ENCODE results near the gene MPHOSPH9. TPM values are rescaled to one million over a fixed set of nuclear protein-coding genes. Genes with fewer than 3 reads are reported as not detected.

MPHOSPH9 gene
- total and polyA plus RNA-seq, 2 of the 13 experiments (the other 11 are each of a cell fraction or from before 2014, with no cell fraction given): 20.3 to 63.4 TPM

DNA sequence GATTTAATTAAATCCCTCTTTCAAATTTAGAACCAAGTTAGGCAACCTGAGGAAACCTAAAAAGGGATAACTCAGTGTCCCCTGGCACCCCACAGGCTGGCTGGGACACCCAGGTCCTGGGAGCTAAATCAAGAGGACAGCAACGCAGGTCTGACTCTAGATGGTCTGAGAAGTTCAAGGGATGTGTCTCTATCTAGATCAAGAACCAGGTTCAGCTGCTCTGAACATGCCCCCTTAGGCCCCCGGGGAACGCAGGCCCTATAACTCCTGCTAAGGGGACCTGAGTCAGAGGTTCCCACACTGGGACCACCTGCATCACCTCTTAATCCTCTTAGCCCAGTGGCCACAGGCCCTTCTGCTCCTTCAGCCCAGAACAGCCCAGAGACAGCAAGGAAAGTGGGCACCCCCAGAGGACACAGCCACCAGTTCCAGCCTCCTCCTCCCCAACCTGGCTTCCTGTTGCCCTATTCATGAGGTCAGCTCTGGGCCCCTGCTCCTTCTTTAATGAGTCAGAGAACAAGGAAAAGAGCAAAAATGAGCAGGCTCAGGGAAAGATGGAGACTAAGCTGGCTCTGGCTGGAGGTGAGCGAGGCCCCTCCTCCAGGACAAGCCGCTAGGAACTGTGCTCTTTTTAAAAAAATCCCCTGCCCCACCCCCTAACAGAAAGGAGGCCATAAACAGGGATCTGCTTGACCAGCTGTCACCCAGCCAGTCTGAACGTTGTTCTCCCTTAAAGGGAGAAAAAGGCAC, 92.8 kb downstream of the MPHOSPH9 start (continued):
- TF ChIP-seq ZFP90 (CRISPR knock-in tag; IDR thresholded peaks at IDR 0.05; ENCODE audit: borderline replicate concordance): 0 out of 2 replicates have a peak, but pooled peaks have one; percentile 33
- TF ChIP-seq FOXA3 (CRISPR knock-in tag; IDR thresholded peaks at IDR 0.05): 0 out of 2 replicates have a peak, but pooled peaks have one; percentile 1
- TF ChIP-seq, protein P1, sequence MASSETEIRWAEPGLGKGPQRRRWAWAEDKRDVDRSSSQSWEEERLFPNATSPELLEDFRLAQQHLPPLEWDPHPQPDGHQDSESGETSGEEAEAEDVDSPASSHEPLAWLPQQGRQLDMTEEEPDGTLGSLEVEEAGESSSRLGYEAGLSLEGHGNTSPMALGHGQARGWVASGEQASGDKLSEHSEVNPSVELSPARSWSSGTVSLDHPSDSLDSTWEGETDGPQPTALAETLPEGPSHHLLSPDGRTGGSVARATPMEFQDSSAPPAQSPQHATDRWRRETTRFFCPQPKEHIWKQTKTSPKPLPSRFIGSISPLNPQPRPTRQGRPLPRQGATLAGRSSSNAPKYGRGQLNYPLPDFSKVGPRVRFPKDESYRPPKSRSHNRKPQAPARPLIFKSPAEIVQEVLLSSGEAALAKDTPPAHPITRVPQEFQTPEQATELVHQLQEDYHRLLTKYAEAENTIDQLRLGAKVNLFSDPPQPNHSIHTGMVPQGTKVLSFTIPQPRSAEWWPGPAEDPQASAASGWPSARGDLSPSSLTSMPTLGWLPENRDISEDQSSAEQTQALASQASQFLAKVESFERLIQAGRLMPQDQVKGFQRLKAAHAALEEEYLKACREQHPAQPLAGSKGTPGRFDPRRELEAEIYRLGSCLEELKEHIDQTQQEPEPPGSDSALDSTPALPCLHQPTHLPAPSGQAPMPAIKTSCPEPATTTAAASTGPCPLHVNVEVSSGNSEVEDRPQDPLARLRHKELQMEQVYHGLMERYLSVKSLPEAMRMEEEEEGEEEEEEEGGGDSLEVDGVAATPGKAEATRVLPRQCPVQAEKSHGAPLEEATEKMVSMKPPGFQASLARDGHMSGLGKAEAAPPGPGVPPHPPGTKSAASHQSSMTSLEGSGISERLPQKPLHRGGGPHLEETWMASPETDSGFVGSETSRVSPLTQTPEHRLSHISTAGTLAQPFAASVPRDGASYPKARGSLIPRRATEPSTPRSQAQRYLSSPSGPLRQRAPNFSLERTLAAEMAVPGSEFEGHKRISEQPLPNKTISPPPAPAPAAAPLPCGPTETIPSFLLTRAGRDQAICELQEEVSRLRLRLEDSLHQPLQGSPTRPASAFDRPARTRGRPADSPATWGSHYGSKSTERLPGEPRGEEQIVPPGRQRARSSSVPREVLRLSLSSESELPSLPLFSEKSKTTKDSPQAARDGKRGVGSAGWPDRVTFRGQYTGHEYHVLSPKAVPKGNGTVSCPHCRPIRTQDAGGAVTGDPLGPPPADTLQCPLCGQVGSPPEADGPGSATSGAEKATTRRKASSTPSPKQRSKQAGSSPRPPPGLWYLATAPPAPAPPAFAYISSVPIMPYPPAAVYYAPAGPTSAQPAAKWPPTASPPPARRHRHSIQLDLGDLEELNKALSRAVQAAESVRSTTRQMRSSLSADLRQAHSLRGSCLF (CRISPR knock-in tag; IDR thresholded peaks at IDR 0.05; ENCODE audit: borderline replicate concordance): no peak
- TF ChIP-seq, protein P2, sequence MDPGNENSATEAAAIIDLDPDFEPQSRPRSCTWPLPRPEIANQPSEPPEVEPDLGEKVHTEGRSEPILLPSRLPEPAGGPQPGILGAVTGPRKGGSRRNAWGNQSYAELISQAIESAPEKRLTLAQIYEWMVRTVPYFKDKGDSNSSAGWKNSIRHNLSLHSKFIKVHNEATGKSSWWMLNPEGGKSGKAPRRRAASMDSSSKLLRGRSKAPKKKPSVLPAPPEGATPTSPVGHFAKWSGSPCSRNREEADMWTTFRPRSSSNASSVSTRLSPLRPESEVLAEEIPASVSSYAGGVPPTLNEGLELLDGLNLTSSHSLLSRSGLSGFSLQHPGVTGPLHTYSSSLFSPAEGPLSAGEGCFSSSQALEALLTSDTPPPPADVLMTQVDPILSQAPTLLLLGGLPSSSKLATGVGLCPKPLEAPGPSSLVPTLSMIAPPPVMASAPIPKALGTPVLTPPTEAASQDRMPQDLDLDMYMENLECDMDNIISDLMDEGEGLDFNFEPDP (CRISPR knock-in tag; conservative IDR thresholded peaks at IDR 0.05): 0 out of 2 replicates have a peak, but pooled peaks have one; percentile 57
- peak; percentile 65 for TF ChIP-seq ZNF687 (CRISPR knock-in tag; IDR thresholded peaks at IDR 0.05)
- TF ChIP-seq, protein P3, sequence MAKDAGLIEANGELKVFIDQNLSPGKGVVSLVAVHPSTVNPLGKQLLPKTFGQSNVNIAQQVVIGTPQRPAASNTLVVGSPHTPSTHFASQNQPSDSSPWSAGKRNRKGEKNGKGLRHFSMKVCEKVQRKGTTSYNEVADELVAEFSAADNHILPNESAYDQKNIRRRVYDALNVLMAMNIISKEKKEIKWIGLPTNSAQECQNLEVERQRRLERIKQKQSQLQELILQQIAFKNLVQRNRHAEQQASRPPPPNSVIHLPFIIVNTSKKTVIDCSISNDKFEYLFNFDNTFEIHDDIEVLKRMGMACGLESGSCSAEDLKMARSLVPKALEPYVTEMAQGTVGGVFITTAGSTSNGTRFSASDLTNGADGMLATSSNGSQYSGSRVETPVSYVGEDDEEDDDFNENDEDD (CRISPR knock-in tag; IDR thresholded peaks at IDR 0.05; ENCODE audit: borderline replicate concordance): peak; percentile 2; the same call in 1 of the 2 replicates
- peak; percentile 37; the same call in 1 of the 2 replicates for TF ChIP-seq SP4 (CRISPR knock-in tag; IDR thresholded peaks at IDR 0.05)
- no peak for TF ChIP-seq PLRG1 (conservative IDR thresholded peaks at IDR 0.05)
- TF ChIP-seq GLI4 (CRISPR knock-in tag; IDR thresholded peaks at IDR 0.05; ENCODE audit: borderline replicate concordance): no peak
- TF ChIP-seq CBX2 (IDR thresholded peaks at IDR 0.05; ENCODE audit: low read depth, low read length): no peak
- TF ChIP-seq CBX2 (CRISPR knock-in tag; IDR thresholded peaks at IDR 0.05; ENCODE audit: low read depth): no peak
- TF ChIP-seq ETV5 (CRISPR knock-in tag; IDR thresholded peaks at IDR 0.05; ENCODE audit: borderline replicate concordance): peak; percentile 52
- TF ChIP-seq ZSCAN20 (CRISPR knock-in tag; IDR thresholded peaks at IDR 0.05; ENCODE audit: borderline replicate concordance): no peak
- 0 out of 2 replicates have a peak, but pooled peaks have one; percentile 22 for TF ChIP-seq ZNF317 (CRISPR knock-in tag; IDR thresholded peaks at IDR 0.05)
- no peak for TF ChIP-seq CENPX (CRISPR knock-in tag; IDR thresholded peaks at IDR 0.05)
- no peak for TF ChIP-seq ONECUT2 (CRISPR knock-in tag; IDR thresholded peaks at IDR 0.05)
- peak; percentile 12; the same call in 1 of the 2 replicates for TF ChIP-seq SALL1 (CRISPR knock-in tag; IDR thresholded peaks at IDR 0.05)
- TF ChIP-seq HCFC1 (IDR thresholded peaks at IDR 0.05; ENCODE audit: low read depth, low read length): no peak
